HG02840 (cell line): ENCODE data around the gene MRS2.
"Not testable (repeated sequence)": the region's sequence is repeated elsewhere in the genome, so short reads cannot be mapped to it uniquely, and the experiment has no call there.

Source experiments
- ATAC-seq: cut with Tn5 transposase; IDR thresholded peaks from one replicate; pipeline ENCODE4 v1.9.1; 2021; ENCODE audit warnings: mild to moderate bottlenecking, moderate library complexity, moderate number of reproducible peaks; ENCODE audit not compliant: unreplicated experiment, low FRiP score

The MRS2 gene

GRCh38 chr6:24385536-24386269 is 17.0 kb upstream of the MRS2 start:
- ATAC-seq, result no peak

GRCh38 chr6:24387818-24388217 is 14.9 kb upstream of the MRS2 start:
- no peak for ATAC-seq

- ATAC-seq, result no peak
Observed at GRCh38 chr6:24391208-24391607, 11.5 kb upstream of the MRS2 start.

GRCh38 chr6:24391756-24392405 is 10.9 kb upstream of the MRS2 start:
- peak; percentile 91 for ATAC-seq

GRCh38 chr6:24394061-24394779 is 8.5 kb upstream of the MRS2 start:
- ATAC-seq, result no peak

GRCh38 chr6:24394780-24395437 is 7.8 kb upstream of the MRS2 start:
- no peak for ATAC-seq

GRCh38 chr6:24396824-24397223 is 5.9 kb upstream of the MRS2 start:
- no peak for ATAC-seq

GRCh38 chr6:24397631-24398030 is 5.1 kb upstream of the MRS2 start:
- no peak for ATAC-seq

- not testable (repeated sequence) for ATAC-seq
Observed at GRCh38 chr6:24400045-24401039, 2.4 kb upstream of the MRS2 start.

GRCh38 chr6:24401458-24401857 is 1.3 kb upstream of the MRS2 start:
- ATAC-seq, result no peak

- no peak for ATAC-seq
Observed at GRCh38 chr6:24403501-24403824, 727 bp downstream of the MRS2 start.

GRCh38 chr6:24405262-24405661 is 2.5 kb downstream of the MRS2 start:
- ATAC-seq, result no peak

- no peak for ATAC-seq
Observed at GRCh38 chr6:24408719-24409410, 6.1 kb downstream of the MRS2 start.

- no peak for ATAC-seq
Observed at GRCh38 chr6:24410622-24411021, 7.9 kb downstream of the MRS2 start.

- no peak for ATAC-seq
Observed at GRCh38 chr6:24412294-24412693, 9.6 kb downstream of the MRS2 start.

GRCh38 chr6:24414531-24414930 is 11.8 kb downstream of the MRS2 start:
- ATAC-seq, result not testable (repeated sequence)

- ATAC-seq, result no peak
Observed at GRCh38 chr6:24415753-24416152, 13.0 kb downstream of the MRS2 start.

GRCh38 chr6:24419526-24419925 is 16.8 kb downstream of the MRS2 start:
- no peak for ATAC-seq

GRCh38 chr6:24425091-24425490 is 22.4 kb downstream of the MRS2 start:
- no peak for ATAC-seq
